Keratinocyte (primary cell): ENCODE data around the gene IFNL1.

Experiments
- EZH2 ChIP-seq: IDR thresholded peaks from one replicate; pipeline ENCODE4 v1.6.1; 2012; ENCODE audit warnings: inconsistent platforms, mild to moderate bottlenecking, low read length, moderate library complexity
- TF ChIP-seq, protein P1 (sequence below), 3 experiments: IDR thresholded peaks in 1 of 3; conservative IDR thresholded peaks in 1 of 3; optimal IDR thresholded peaks in 1 of 3; 2 replicates in 2 of 3; 3 replicates in 1 of 3; pipeline versions ENCODE3 to v1.5.1; 2011; ENCODE audit warnings: low read length in 3 of 3, mild to moderate bottlenecking in 3 of 3, moderate library complexity in 2 of 3, control low read depth in 1 of 3, inconsistent platforms in 1 of 3; ENCODE audit not compliant: insufficient read depth in 2 of 3; ENCODE audit errors: extremely low read depth in 1 of 3

DNA sequence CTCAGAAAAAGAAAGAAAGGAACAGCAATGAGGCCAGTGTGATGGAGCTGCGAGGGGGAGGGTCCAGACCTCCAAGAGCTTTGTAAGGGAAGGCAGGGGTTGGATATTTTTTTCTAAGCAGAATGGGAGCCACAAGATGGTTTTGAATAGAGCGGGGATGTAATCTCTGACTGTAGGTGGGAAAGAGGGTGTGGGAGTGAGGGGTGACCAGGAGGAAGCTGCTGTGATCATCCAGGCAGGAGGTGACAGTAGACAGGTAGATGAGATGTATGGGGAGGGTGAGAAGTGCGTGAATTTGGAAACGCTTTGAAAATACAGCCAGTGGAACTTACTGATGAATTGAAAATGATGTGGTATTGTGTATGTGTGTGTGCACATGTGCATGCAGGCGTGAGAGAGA, 20.6 kb upstream of the IFNL1 start:
- TF ChIP-seq, protein P1, sequence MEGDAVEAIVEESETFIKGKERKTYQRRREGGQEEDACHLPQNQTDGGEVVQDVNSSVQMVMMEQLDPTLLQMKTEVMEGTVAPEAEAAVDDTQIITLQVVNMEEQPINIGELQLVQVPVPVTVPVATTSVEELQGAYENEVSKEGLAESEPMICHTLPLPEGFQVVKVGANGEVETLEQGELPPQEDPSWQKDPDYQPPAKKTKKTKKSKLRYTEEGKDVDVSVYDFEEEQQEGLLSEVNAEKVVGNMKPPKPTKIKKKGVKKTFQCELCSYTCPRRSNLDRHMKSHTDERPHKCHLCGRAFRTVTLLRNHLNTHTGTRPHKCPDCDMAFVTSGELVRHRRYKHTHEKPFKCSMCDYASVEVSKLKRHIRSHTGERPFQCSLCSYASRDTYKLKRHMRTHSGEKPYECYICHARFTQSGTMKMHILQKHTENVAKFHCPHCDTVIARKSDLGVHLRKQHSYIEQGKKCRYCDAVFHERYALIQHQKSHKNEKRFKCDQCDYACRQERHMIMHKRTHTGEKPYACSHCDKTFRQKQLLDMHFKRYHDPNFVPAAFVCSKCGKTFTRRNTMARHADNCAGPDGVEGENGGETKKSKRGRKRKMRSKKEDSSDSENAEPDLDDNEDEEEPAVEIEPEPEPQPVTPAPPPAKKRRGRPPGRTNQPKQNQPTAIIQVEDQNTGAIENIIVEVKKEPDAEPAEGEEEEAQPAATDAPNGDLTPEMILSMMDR (optimal IDR thresholded peaks at IDR 0.05 in 1 of 3, IDR thresholded peaks at IDR 0.05 in 1 of 3, conservative IDR thresholded peaks at IDR 0.05 in 1 of 3; ENCODE audit: extremely low read depth in 1 of 3, insufficient read depth in 2 of 3, low read length in 3 of 3), result no peak
- TF ChIP-seq EZH2, result no peak
